BLaER1 treated with 17β-estradiol and CSF1 and Interleukin-3, amounts not matched to agents 10 nM and 100 nM (cell line): ENCODE data around the gene CAMKMT.

Source experiments
- H3K27ac ChIP-seq, 11 experiments: shearing (Covaris generic); formaldehyde crosslinking; 2 replicates each; pipeline ENCODE4 v1.8.1; 2022
- H3K27me3 ChIP-seq, 11 experiments: shearing (Covaris generic); formaldehyde crosslinking; 2 replicates each; pipeline ENCODE4 v1.8.1; 2022
- H3K36me3 ChIP-seq, 11 experiments: shearing (Covaris generic); formaldehyde crosslinking; 2 replicates each; pipeline ENCODE4 v1.8.1; 2022
- H3K4me1 ChIP-seq, 10 experiments: shearing (Covaris generic); formaldehyde crosslinking; 2 replicates each; pipeline ENCODE4 v1.8.1; 2022
- H3K4me2 ChIP-seq, 11 experiments: shearing (Covaris generic); formaldehyde crosslinking; 2 replicates each; pipeline ENCODE4 v1.8.1; 2022
- H3K4me3 ChIP-seq, 10 experiments: shearing (Covaris generic); formaldehyde crosslinking; 2 replicates each; pipeline ENCODE4 v1.8.1; 2022
- H3K9ac ChIP-seq, 11 experiments: shearing (Covaris generic); formaldehyde crosslinking; 2 replicates each; pipeline ENCODE4 v1.8.1; 2022
- H3K9me3 ChIP-seq, 11 experiments: shearing (Covaris generic); formaldehyde crosslinking; replicated peaks in 1 of 11; 2 replicates each; pipeline ENCODE4 v1.8.1; 2022
- H4K20me1 ChIP-seq, 11 experiments: shearing (Covaris generic); formaldehyde crosslinking; 2 replicates each; pipeline ENCODE4 v1.8.1; 2022
- Cebpa-rat ChIP-seq, 11 experiments: shearing (Covaris generic); IDR thresholded peaks; 2 replicates each; pipeline ENCODE4 v1.8.1; 2022

Gene CAMKMT

GRCh38 chr2:44632931-44633689 is 271.4 kb downstream of the CAMKMT start:
- H4K20me1 ChIP-seq = no peaks in the 10 kb centered on the region
- H3K9ac ChIP-seq = no peak overlapping the region

DNA sequence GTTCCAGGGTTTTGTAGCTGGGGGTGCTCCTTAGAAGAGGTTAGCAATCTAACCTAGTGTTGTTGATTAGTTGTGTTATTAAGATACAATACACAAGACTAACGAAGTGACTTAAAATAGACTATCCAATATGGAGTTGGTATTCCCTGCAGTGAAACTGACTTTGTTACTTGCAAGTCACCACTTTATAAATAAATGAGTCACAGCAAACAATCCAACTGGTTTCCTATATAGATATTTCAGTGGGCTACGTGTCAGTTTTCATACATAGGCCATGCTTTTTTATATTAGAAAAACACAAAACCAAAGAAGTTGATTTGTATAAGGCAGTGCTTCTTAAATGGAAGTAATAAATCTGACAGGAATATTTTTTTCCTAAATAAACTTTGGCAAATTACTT is 274.0 kb downstream of the CAMKMT start:
- Histone ChIP-seq H3K27me3 (no peaks in the 10 kb centered on the region), H3K4me2 (no peak overlapping the region), H4K20me1 (no peaks in the 10 kb centered on the region), H3K36me3 (peaks cover 0 to 4% (median 0%) of the 10 kb centered on the region in 11 experiments; a peak in 4 of 22 replicates), H3K27ac (no peak overlapping the region), H3K9me3 (peaks cover 16 to 42% (median 29%) of the 10 kb centered on the region in 11 experiments), H3K4me3 (no peak overlapping the region), H3K4me1 (no peaks in the 10 kb centered on the region), H3K9ac (no peak overlapping the region)
- no peak for TF ChIP-seq Cebpa-rat (IDR thresholded peaks at IDR 0.05)

More at GRCh38 chr2:44632931-44633689, 271.4 kb downstream of the CAMKMT start:
- H3K4me1 ChIP-seq = no peaks in the 10 kb centered on the region
- no peak overlapping the region for H3K4me2 ChIP-seq
- H3K9me3 ChIP-seq = peaks cover 20 to 46% (median 34%) of the 10 kb centered on the region in 11 experiments
- H3K36me3 ChIP-seq = peaks cover 0 to 4% (median 0%) of the 10 kb centered on the region in 11 experiments; a peak in 4 of 22 replicates
- no peaks in the 10 kb centered on the region for H3K27me3 ChIP-seq
- no peak for TF ChIP-seq Cebpa-rat (IDR thresholded peaks at IDR 0.05)
- H3K27ac ChIP-seq = no peak overlapping the region
- H3K4me3 ChIP-seq = no peak overlapping the region

DNA sequence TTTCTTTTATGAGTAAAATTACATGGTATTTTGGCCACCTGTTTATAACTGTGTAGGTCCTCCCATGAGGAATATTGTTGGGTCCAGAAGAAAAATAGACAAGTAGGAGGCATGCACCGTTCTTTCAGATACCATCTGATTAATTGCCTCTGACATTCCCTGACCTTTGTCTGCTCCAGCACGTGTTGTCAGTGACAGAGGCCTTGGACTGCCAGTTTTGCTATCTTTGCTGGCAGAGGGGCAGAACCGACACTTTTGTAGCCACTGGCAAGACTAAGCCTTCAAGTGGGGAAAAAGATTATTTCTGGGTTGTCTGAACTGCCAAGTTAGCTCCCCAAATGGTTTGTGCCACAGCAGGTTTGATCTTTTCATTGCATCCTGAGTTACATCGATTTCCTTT is 276.9 kb downstream of the CAMKMT start:
- Histone ChIP-seq H3K27me3 (no peaks in the 10 kb centered on the region), H3K36me3 (peaks cover 0 to 4% (median 0%) of the 10 kb centered on the region in 11 experiments; a peak in 1 of 22 replicates), H3K27ac (no peak overlapping the region), H3K4me1 (no peaks in the 10 kb centered on the region), H3K4me2 (no peak overlapping the region), H4K20me1 (no peaks in the 10 kb centered on the region), H3K9ac (no peak overlapping the region), H3K4me3 (no peak overlapping the region), H3K9me3 (peaks cover 7 to 22% (median 17%) of the 10 kb centered on the region in 11 experiments; a peak in 17 of 22 replicates)
- TF ChIP-seq Cebpa-rat (IDR thresholded peaks at IDR 0.05) = no peak

GRCh38 chr2:44639399-44639798 is 277.7 kb downstream of the CAMKMT start:
- Histone ChIP-seq H3K9ac (no peak overlapping the region), H3K4me1 (no peaks in the 10 kb centered on the region), H3K27me3 (no peaks in the 10 kb centered on the region), H4K20me1 (no peaks in the 10 kb centered on the region), H3K9me3 (peaks cover 7 to 14% (median 12%) of the 10 kb centered on the region in 11 experiments; a peak in 17 of 22 replicates), H3K4me2 (no peak overlapping the region), H3K4me3 (no peak overlapping the region), H3K36me3 (peaks cover 0 to 4% (median 0%) of the 10 kb centered on the region in 11 experiments; a peak in 1 of 22 replicates), H3K27ac (no peak overlapping the region)
- no peak for TF ChIP-seq Cebpa-rat (IDR thresholded peaks at IDR 0.05)

DNA sequence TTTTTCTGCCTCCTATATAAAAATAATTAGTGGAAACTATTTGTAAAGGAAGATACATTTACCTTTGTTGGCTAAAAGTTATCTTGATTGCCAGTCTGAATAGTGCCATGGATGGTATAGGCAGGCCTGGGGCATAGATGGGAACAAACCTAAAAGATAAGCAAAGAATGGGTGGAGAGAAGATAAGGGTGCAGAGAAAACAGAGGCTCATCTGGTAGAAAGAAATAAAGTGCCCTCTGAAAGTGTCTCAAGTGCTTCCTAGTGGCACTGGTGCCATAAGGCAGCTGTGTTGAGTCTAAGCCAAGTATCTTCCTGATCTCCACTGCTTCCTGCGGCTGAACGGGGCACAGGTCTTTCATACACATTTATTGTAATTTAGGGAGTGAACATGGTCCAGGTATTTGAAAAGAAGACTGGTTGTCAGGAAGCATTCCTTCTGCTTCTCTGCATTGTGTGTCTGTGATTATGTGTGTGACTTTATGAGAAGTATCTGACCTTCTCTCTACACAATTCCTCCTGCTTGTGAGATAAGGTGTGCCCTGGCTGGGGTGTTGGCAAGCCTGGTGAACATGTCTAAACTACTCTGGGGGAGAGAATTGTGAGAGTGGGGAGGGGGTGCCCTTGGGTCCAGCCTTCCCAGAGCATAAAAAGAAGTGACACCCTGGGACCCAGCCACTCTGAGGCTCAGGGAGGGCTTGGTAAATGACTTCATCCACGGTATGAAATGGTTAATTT is 280.5 kb downstream of the CAMKMT start:
- TF ChIP-seq Cebpa-rat (IDR thresholded peaks at IDR 0.05) = no peak
- no peaks in the 10 kb centered on the region for H4K20me1 ChIP-seq
- no peaks in the 10 kb centered on the region for H3K27me3 ChIP-seq
- H3K27ac ChIP-seq = no peak overlapping the region
- no peak overlapping the region for H3K9ac ChIP-seq
- no peak overlapping the region for H3K4me2 ChIP-seq
- no peaks in the 10 kb centered on the region for H3K4me1 ChIP-seq
- no peaks in the 10 kb centered on the region for H3K9me3 ChIP-seq
- H3K36me3 ChIP-seq = no peaks in the 10 kb centered on the region
- no peak overlapping the region for H3K4me3 ChIP-seq

DNA sequence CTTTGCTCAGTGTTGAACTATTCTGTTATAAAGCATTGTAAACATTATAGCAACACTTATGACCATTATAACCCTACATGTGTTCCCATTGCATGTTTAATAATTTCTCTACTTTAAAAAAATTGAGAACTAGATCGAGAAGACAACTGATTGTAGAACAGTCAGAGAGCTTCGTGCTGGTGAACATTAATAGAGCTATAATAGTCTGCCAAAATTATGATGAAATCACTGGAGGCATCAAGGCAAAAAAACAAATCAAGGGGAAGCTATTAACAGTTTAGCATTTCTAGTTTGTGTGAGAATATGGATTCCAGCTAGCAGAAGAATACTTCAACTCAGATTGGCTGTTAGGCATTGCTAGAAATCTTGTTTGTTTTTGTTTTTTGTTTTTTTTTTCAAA is 284.2 kb downstream of the CAMKMT start:
- TF ChIP-seq Cebpa-rat (IDR thresholded peaks at IDR 0.05) = no peak
- H3K4me1 ChIP-seq = no peaks in the 10 kb centered on the region
- no peak overlapping the region for H3K4me2 ChIP-seq

DNA sequence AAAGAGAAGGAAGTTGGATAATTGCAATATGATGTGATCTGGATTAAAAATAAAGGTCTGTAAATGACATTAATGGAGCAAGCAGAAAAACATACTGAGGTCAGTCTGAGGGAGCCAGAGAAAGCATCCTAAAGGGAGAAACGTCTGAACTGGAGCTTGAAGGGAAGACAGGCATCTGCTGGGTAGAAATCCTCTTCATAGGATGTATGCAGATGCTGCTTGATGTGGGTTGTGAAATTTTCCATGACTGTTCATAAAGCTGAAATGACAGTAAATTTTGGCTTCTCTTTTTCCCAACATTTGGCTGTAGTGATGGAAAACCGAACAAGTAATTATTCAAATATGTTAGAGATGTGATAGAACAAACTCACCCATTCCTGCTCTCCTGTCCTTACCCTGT is 287.6 kb downstream of the CAMKMT start:
- no peaks in the 10 kb centered on the region for H3K27me3 ChIP-seq
- no peak overlapping the region for H3K4me2 ChIP-seq
- H3K36me3 ChIP-seq = no peaks in the 10 kb centered on the region
- H3K4me1 ChIP-seq = no peaks in the 10 kb centered on the region
- H3K9me3 ChIP-seq = no peaks in the 10 kb centered on the region
- no peaks in the 10 kb centered on the region for H4K20me1 ChIP-seq
- H3K4me3 ChIP-seq = no peak overlapping the region
- no peak overlapping the region for H3K9ac ChIP-seq
- no peak overlapping the region for H3K27ac ChIP-seq
- TF ChIP-seq Cebpa-rat (IDR thresholded peaks at IDR 0.05) = no peak

More for the DNA sequence above, 284.2 kb downstream of the CAMKMT start:
- H3K27me3 ChIP-seq = no peaks in the 10 kb centered on the region
- no peak overlapping the region for H3K9ac ChIP-seq
- H3K36me3 ChIP-seq = no peaks in the 10 kb centered on the region
- H4K20me1 ChIP-seq = no peaks in the 10 kb centered on the region
- H3K9me3 ChIP-seq = no peaks in the 10 kb centered on the region
- H3K27ac ChIP-seq = no peak overlapping the region
- H3K4me3 ChIP-seq = no peak overlapping the region

DNA sequence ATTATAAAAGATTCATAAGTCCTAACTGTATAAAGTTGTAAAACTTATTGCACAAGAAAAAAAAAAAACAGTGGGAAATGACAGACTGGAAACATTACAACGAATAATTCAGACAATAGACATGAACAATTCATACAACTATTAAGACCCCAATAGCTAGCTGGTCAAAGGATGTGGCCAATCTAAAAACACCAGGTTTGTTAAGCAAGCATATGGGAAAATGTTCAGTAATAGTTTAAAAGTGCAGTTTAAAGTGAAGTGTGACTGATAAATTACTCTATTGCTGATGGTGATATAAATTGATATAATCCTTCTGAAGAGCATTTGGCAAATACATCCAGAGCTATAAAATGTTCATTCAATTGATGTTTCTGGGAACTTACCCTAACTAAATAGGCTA is 289.0 kb downstream of the CAMKMT start:
- H3K36me3 ChIP-seq = no peaks in the 10 kb centered on the region
- H4K20me1 ChIP-seq = no peaks in the 10 kb centered on the region
- H3K27ac ChIP-seq = no peak overlapping the region
- H3K9ac ChIP-seq = no peak overlapping the region
- H3K4me1 ChIP-seq = no peaks in the 10 kb centered on the region
- no peaks in the 10 kb centered on the region for H3K27me3 ChIP-seq
- no peak overlapping the region for H3K4me3 ChIP-seq
- H3K9me3 ChIP-seq = no peaks in the 10 kb centered on the region
- TF ChIP-seq Cebpa-rat (IDR thresholded peaks at IDR 0.05) = no peak
- no peak overlapping the region for H3K4me2 ChIP-seq

DNA sequence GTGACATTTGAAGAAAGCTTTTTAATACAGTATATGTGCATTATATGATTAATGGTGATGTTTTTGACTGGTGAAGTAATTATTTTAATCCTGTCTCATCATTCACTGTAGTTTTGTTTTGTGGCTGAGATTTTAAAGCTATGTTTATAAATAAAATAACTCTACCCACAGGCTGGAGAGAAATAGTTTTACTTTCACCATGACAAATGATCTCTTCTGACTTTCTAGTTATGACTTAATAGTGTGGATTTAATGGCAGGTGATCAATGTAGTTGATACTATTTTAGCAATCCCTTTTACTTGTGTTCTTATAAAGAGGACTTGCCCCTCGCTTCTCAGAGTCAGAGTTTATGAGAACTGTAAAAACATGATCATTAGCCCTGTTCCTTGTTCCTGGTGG is 290.2 kb downstream of the CAMKMT start:
- Histone ChIP-seq H3K4me2 (no peak overlapping the region), H3K4me3 (no peak overlapping the region), H4K20me1 (no peaks in the 10 kb centered on the region), H3K27me3 (no peaks in the 10 kb centered on the region), H3K36me3 (no peaks in the 10 kb centered on the region), H3K9me3 (no peaks in the 10 kb centered on the region), H3K4me1 (no peaks in the 10 kb centered on the region), H3K27ac (no peak overlapping the region), H3K9ac (no peak overlapping the region)
- no peak for TF ChIP-seq Cebpa-rat (IDR thresholded peaks at IDR 0.05)
